Liver (tissue), 9 donors: Measurements from ENCODE around the gene FSTL1. TPM values are rescaled to one million over a fixed set of nuclear protein-coding genes. Genes with fewer than 3 reads are reported as not detected.

Experiments
- DNase-seq: peaks from one replicate; pipeline ENCODE4 v3.0.0-alpha.2; 2017; ENCODE audit warnings: low spot score
- H3K27ac ChIP-seq, 2 donors: one replicate each; pipeline ENCODE4 v1.7.0; 2013; ENCODE audit warnings: inconsistent platforms in 2 of 2, low read length in 2 of 2, control low read depth in 1 of 2, low read depth in 1 of 2, mild to moderate bottlenecking in 1 of 2
- H3K27me3 ChIP-seq, 4 donors: one replicate each; pipeline versions ENCODE4 v1.6.1 to v1.7.0; 2013; ENCODE audit warnings: low read length in 3 of 4, inconsistent platforms in 1 of 4, mild to moderate bottlenecking in 1 of 4, moderate library complexity in 1 of 4; ENCODE audit not compliant: control insufficient read depth in 4 of 4, insufficient read depth in 4 of 4
- H3K36me3 ChIP-seq, 4 donors: one replicate each; pipeline versions ENCODE4 v1.6.1 to v1.7.0; 2013; ENCODE audit warnings: low read length in 3 of 4, mild to moderate bottlenecking in 3 of 4, low read depth in 1 of 4, moderate library complexity in 1 of 4; ENCODE audit not compliant: control insufficient read depth in 4 of 4, insufficient read depth in 3 of 4
- H3K4me1 ChIP-seq, 4 donors: one replicate each; pipeline versions ENCODE4 v1.6.1 to v1.7.0; 2013; ENCODE audit warnings: low read length in 3 of 4, mild to moderate bottlenecking in 3 of 4, moderate library complexity in 1 of 4; ENCODE audit not compliant: control insufficient read depth in 4 of 4, insufficient read depth in 4 of 4
- H3K4me3 ChIP-seq, 3 donors: one replicate each; pipeline versions ENCODE4 v1.6.1 to v1.7.0; 2013; ENCODE audit warnings: low read length in 3 of 3, control low read depth in 1 of 3, low read depth in 1 of 3, mild to moderate bottlenecking in 1 of 3
- H3K9ac ChIP-seq, 2 donors: one replicate each; pipeline ENCODE4 v1.7.0; 2013; ENCODE audit warnings: low read length in 2 of 2, mild to moderate bottlenecking in 2 of 2, moderate library complexity in 2 of 2, control low read depth in 1 of 2, low read depth in 1 of 2
- H3K9me3 ChIP-seq, 4 donors: one replicate each; pipeline versions ENCODE4 v1.6.1 to v1.7.0; 2013; ENCODE audit warnings: low read length in 3 of 4; ENCODE audit not compliant: control insufficient read depth in 4 of 4
- ATF3 ChIP-seq: IDR thresholded peaks from 2 replicates; pipeline ENCODE4 v1.6.1; 2016; ENCODE audit warnings: antibody characterized with exemption
- EGR1 ChIP-seq, 2 donors: IDR thresholded peaks; 2 replicates each; pipeline ENCODE4 v1.6.1; 2016 to 2018; ENCODE audit warnings: antibody characterized with exemption in 2 of 2, low read depth in 2 of 2
- FOXA1 ChIP-seq: IDR thresholded peaks from 2 replicates; pipeline ENCODE4 v1.6.1; 2016; ENCODE audit warnings: antibody characterized with exemption
- FOXA2 ChIP-seq: IDR thresholded peaks from 2 replicates; pipeline ENCODE4 v1.6.1; 2016; ENCODE audit warnings: antibody characterized with exemption
- GABPA ChIP-seq, 2 donors: IDR thresholded peaks in 1 of 2; conservative IDR thresholded peaks in 1 of 2; 2 replicates each; pipeline ENCODE4 v1.6.1; 2016; ENCODE audit warnings: antibody characterized with exemption in 2 of 2, mild to moderate bottlenecking in 1 of 2, moderate library complexity in 1 of 2
- HNF4A ChIP-seq, 2 donors: conservative IDR thresholded peaks; 2 replicates each; pipeline ENCODE4 v1.6.1; 2016; ENCODE audit warnings: antibody characterized with exemption in 2 of 2, mild to moderate bottlenecking in 2 of 2
- HNF4G ChIP-seq: IDR thresholded peaks from 2 replicates; pipeline ENCODE4 v1.6.1; 2016; ENCODE audit warnings: antibody characterized with exemption
- JUND ChIP-seq, 2 donors: IDR thresholded peaks; 2 replicates each; pipeline ENCODE4 v1.6.1; 2016; ENCODE audit warnings: antibody characterized with exemption in 2 of 2
- MAX ChIP-seq: IDR thresholded peaks from 2 replicates; pipeline ENCODE4 v1.6.1; 2016; ENCODE audit warnings: antibody characterized with exemption
- NR2F2 ChIP-seq: IDR thresholded peaks from 2 replicates; pipeline ENCODE4 v1.6.1; 2016; ENCODE audit warnings: antibody characterized with exemption
- RAD21 ChIP-seq, 2 donors: IDR thresholded peaks; 2 replicates each; pipeline ENCODE4 v1.6.1; 2016; ENCODE audit warnings: antibody characterized with exemption in 2 of 2, mild to moderate bottlenecking in 2 of 2
- RXRA ChIP-seq, 2 donors: IDR thresholded peaks; 2 replicates each; pipeline ENCODE4 v1.6.1; 2017 to 2018; ENCODE audit warnings: antibody characterized with exemption in 2 of 2, mild to moderate bottlenecking in 1 of 2
- SP1 ChIP-seq: IDR thresholded peaks from 2 replicates; pipeline ENCODE4 v1.6.1; 2018; ENCODE audit warnings: antibody characterized with exemption, mild to moderate bottlenecking
- TAF1 ChIP-seq: conservative IDR thresholded peaks from 2 replicates; pipeline ENCODE4 v1.6.1; 2016; ENCODE audit warnings: antibody characterized with exemption, mild to moderate bottlenecking
- YY1 ChIP-seq: IDR thresholded peaks from 2 replicates; pipeline ENCODE4 v1.6.1; 2016; ENCODE audit warnings: antibody characterized with exemption, mild to moderate bottlenecking
- whole genome bisulfite sequencing: extraction: QIAGEN DNeasy Blood & Tissue Kit; methylation state at CpG from one replicate; pipeline ENCODE4 v1.1.7; 2013; 5-methylcytosine and 5-hydroxymethylcytosine counted together
- polyA plus RNA-seq, 2 donors: library from polyadenylated mRNA; stranded (reverse) in 1 of 2; unstranded in 1 of 2; fragments of 200-250 nt in 1 of 2; fragments of >200 nt in 1 of 2; fragmentation: Nextera tagmentation in 1 of 2; extraction: Ambion mirVana in 1 of 2; gene quantifications; one replicate each; pipeline versions ENCODE4 v1.2.1 to v1.2.3, GENCODE V29; 2013 to 2015
- total RNA-seq, 2 donors: library from RNA; depleted of rRNA; stranded (reverse); fragments of >200 nt; gene quantifications; one replicate each; pipeline ENCODE4 v1.2.3, GENCODE V29; 2014
- TF ChIP-seq, protein P1 (sequence below): IDR thresholded peaks from 2 replicates; pipeline ENCODE4 v1.6.1; 2016; ENCODE audit warnings: antibody characterized with exemption, mild to moderate bottlenecking
- TF ChIP-seq, protein P2 (sequence below): fragments of 150-350 bp; IDR thresholded peaks from 2 replicates; pipeline ENCODE4 v1.5.1; 2017; ENCODE audit warnings: improper control_type of control experiment, low read depth, low read length; ENCODE audit not compliant: missing input control
- TF ChIP-seq, protein P3 (sequence below): IDR thresholded peaks from 2 replicates; pipeline ENCODE4 v1.6.1; 2016; ENCODE audit warnings: antibody characterized with exemption
- donor health status: healthy.
- donor health status: healthy.
- donor health status: healthy.
- donor health status: healthy.
- donor health status: healthy.

FSTL1 gene
- total and polyA plus RNA-seq, 4 donors: 9.6 to 67.5 (median 24.6) TPM

- H3K4me3 ChIP-seq: no peak overlapping the region
- TF ChIP-seq TAF1 (no peak), FOXA2 (no peak), HNF4A (conservative IDR thresholded peaks at IDR 0.05) (no peak), MAX (no peak), ATF3 (no peak), YY1 (no peak), FOXA1 (no peak), JUND (IDR thresholded peaks at IDR 0.05) (no peak), NR2F2 (no peak), GABPA (IDR thresholded peaks at IDR 0.05 in 1 of 2, conservative IDR thresholded peaks at IDR 0.05 in 1 of 2) (no peak), SP1 (no peak), HNF4G (no peak), EGR1 (IDR thresholded peaks at IDR 0.05; ENCODE audit: low read depth in 2 of 2) (no peak), RXRA (IDR thresholded peaks at IDR 0.05) (no peak), RAD21 (IDR thresholded peaks at IDR 0.05) (no peak)
- TF ChIP-seq, protein P1, sequence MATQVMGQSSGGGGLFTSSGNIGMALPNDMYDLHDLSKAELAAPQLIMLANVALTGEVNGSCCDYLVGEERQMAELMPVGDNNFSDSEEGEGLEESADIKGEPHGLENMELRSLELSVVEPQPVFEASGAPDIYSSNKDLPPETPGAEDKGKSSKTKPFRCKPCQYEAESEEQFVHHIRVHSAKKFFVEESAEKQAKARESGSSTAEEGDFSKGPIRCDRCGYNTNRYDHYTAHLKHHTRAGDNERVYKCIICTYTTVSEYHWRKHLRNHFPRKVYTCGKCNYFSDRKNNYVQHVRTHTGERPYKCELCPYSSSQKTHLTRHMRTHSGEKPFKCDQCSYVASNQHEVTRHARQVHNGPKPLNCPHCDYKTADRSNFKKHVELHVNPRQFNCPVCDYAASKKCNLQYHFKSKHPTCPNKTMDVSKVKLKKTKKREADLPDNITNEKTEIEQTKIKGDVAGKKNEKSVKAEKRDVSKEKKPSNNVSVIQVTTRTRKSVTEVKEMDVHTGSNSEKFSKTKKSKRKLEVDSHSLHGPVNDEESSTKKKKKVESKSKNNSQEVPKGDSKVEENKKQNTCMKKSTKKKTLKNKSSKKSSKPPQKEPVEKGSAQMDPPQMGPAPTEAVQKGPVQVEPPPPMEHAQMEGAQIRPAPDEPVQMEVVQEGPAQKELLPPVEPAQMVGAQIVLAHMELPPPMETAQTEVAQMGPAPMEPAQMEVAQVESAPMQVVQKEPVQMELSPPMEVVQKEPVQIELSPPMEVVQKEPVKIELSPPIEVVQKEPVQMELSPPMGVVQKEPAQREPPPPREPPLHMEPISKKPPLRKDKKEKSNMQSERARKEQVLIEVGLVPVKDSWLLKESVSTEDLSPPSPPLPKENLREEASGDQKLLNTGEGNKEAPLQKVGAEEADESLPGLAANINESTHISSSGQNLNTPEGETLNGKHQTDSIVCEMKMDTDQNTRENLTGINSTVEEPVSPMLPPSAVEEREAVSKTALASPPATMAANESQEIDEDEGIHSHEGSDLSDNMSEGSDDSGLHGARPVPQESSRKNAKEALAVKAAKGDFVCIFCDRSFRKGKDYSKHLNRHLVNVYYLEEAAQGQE: no peak
- TF ChIP-seq, protein P2, sequence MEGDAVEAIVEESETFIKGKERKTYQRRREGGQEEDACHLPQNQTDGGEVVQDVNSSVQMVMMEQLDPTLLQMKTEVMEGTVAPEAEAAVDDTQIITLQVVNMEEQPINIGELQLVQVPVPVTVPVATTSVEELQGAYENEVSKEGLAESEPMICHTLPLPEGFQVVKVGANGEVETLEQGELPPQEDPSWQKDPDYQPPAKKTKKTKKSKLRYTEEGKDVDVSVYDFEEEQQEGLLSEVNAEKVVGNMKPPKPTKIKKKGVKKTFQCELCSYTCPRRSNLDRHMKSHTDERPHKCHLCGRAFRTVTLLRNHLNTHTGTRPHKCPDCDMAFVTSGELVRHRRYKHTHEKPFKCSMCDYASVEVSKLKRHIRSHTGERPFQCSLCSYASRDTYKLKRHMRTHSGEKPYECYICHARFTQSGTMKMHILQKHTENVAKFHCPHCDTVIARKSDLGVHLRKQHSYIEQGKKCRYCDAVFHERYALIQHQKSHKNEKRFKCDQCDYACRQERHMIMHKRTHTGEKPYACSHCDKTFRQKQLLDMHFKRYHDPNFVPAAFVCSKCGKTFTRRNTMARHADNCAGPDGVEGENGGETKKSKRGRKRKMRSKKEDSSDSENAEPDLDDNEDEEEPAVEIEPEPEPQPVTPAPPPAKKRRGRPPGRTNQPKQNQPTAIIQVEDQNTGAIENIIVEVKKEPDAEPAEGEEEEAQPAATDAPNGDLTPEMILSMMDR: no peak
- TF ChIP-seq, protein P3, sequence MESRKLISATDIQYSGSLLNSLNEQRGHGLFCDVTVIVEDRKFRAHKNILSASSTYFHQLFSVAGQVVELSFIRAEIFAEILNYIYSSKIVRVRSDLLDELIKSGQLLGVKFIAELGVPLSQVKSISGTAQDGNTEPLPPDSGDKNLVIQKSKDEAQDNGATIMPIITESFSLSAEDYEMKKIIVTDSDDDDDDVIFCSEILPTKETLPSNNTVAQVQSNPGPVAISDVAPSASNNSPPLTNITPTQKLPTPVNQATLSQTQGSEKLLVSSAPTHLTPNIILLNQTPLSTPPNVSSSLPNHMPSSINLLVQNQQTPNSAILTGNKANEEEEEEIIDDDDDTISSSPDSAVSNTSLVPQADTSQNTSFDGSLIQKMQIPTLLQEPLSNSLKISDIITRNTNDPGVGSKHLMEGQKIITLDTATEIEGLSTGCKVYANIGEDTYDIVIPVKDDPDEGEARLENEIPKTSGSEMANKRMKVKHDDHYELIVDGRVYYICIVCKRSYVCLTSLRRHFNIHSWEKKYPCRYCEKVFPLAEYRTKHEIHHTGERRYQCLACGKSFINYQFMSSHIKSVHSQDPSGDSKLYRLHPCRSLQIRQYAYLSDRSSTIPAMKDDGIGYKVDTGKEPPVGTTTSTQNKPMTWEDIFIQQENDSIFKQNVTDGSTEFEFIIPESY: no peak
- 72% methylated on average over 1 of the region's 1 CpG for WGBS
- no peak overlapping the region for H3K27ac ChIP-seq
- peaks cover 2 to 8% (median 7%) of the 10 kb centered on the region in 4 donors for H3K4me1 ChIP-seq
- H3K9me3 ChIP-seq: no peaks in the 10 kb centered on the region
- H3K36me3 ChIP-seq: no peaks in the 10 kb centered on the region
- no peak overlapping the region for H3K9ac ChIP-seq
- DNase-seq: no peak
- H3K27me3 ChIP-seq: no peaks in the 10 kb centered on the region
Observed at GRCh38 chr3:120454076-120454689, 3.4 kb upstream of the FSTL1 start.
